ENCODE results near the gene PPM1A.

The PPM1A gene

GRCh38 chr14:60226298-60226697, 22.7 kb upstream of the PPM1A start:
- no peak for DNase-seq (ENCODE audit: low read depth)

DNA sequence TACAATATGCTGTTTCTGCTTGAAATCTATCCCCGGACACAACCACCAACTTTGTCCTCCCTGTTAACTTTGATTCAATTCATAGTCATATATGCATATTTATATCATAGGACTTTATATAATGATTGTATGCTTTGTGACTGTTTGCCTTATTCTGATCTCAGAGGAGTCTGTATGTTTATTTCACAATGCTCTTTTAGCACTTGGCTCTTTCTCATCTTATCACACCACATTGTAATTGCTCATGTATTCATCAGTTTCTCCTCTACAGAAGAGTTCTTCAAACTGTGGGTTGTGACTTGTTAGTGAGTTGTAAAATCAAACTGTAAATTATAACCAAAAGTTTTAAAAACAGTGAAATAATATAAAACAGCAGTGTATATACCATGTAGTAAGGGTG, 21.7 kb upstream of the PPM1A start:
- no peak for DNase-seq (ENCODE audit: low read depth)

DNA sequence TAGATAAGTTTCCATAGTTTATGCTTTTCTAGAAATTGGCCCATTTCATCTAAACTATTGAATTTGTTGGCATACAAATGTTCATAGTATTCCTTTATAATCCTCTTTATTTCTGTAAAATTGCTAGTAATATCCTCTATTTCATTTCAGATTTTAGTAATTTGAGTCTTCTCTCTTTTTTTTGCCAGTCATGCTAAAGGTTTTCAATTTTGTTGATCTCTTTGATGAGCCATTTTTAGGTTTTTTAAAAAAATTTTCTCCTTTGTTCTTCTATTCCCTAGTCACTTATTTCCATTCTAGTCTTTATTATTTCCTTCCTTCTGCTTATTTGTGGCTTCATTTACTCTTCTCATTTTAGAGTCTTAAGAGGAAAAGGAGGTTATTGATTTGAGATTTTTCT, 19.4 kb upstream of the PPM1A start:
- no peak for DNase-seq (ENCODE audit: low read depth)

DNA sequence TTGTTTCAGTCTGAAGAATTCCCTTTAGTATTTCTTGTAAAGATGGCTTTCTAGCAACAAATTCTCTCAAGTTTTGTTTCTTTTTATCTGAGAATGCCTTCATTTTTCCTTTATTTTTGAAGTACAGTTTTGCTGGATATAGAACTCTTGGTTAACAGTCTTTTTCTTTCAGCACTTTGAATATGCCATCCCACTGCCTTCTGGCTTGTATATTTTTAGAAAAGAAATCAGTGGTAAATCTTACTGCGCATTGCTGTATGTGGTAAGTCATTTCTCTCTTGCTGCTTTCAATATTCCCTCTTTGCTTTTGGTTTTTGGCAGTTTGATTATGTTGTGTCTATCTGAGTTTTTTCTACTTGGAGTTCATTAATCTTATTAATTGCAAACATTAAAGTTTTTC, 16.8 kb upstream of the PPM1A start:
- DNase-seq (ENCODE audit: low read depth) = no peak

GRCh38 chr14:60233251-60233650, 15.8 kb upstream of the PPM1A start:
- peak; percentile 13 for DNase-seq (ENCODE audit: low read depth)

- DNase-seq (ENCODE audit: low read depth) = no peak
Measured at GRCh38 chr14:60233891-60234290, 15.1 kb upstream of the PPM1A start.

DNA sequence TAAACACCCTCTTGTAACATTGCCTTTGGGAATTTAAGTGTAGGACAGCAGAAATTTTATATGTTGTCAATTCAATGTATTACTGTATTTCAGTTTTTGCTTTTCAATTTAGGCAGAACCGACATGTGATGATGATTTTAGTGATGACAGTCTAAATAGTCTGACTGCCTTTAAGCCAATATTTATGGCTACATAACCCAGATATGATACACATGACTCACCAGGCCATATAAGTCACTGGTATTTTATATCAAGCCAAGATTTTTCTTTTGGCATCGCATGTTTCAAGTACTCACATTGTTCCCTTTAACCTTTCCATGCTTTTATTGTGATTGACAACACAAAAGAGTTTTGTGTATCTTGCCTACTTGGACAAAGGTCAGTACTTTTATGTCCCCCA, 13.6 kb upstream of the PPM1A start:
- DNase-seq (ENCODE audit: low read depth) = no peak

DNA sequence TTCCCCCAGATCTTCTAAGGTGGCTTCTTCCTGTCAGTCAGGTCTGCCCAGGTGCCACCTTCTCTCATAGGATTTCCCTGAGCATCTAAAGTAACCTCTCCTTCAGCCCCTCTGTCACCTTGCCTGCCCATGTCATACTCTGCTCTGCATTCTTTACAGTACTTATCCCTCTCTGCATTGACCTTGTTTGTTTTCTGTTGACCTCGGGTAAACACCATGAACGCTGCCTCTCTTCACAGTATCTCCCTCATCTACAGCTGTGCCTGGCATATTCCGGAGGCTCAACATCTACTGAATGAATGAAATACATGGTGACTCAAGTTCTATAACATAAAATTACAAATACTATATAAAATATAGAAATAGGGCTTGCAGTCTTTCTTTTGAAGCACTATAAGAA, 10.1 kb upstream of the PPM1A start:
- DNase-seq (ENCODE audit: low read depth) = no peak

DNA sequence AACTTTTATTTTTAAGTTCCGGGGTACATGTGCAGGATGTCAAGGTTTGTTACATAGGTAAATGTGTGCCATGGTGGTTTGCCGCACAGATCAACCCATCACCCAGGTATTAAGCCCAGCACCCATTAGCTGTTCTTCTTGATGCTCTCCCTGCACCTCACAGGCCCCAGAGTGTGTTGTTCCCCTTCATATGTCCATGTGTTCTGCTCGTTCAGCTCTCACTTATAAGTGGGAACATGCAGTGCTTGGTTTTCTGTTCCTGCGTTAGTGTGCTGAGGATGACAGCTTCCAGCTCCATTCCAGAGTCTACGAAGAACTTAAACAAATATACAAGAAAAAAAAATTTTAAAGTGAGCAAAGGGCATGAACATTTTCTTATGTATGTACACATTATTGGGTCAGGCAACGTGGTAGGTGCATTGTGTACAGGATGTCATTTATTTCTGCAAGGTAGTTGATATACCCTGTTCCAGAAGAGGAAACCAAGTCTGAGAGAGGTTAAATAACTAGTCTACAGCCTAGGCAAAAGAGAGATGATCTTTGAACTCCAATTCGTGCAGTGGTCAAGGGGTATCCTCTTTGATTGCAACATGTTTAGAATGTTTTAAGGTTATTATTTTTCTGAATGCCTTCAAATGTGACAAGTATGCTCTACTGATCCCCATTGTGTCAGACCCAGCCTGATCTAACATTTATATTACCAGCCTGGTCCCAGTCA, 8.7 kb upstream of the PPM1A start:
- no peak for DNase-seq (ENCODE audit: low read depth)

DNA sequence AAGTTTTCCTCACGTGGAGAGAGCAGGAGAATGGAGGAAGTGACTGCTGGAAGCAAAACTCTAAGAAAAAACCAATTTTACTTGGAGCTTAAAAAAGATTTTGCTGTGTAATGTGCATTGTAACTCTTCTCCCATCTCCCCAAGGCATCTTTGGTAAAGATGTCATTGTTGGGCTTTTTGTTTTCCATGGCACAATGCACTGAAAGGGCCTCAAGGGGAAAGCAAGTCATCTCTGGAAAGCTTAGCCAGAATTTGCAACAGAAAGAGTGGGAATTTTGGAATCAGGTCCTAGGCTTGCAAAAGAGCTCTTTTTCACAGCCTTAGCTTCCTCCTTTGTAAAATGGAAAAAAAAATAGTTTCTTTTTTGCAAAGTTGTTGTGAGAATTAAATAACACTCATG, 7.9 kb upstream of the PPM1A start:
- DNase-seq (ENCODE audit: low read depth) = no peak

DNA sequence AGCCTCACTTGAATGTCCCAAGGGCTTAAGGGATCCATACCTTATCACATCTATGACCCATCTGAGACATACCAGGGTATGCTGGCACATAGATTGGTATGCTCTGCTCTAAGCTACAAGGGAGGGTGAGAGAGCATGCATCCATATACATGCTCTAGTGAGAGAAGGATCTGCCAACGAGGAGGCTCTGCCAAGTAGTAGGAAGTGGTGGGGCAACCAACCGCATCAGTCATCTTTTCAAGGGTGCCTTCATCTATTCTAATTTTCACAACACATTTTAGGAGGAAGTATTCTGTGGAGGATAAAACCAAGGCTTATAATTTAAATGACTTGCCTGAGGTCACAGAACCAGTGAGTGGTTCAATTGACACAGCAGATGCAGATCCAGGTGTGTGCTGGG, 6.6 kb upstream of the PPM1A start:
- DNase-seq (ENCODE audit: low read depth) = no peak

DNA sequence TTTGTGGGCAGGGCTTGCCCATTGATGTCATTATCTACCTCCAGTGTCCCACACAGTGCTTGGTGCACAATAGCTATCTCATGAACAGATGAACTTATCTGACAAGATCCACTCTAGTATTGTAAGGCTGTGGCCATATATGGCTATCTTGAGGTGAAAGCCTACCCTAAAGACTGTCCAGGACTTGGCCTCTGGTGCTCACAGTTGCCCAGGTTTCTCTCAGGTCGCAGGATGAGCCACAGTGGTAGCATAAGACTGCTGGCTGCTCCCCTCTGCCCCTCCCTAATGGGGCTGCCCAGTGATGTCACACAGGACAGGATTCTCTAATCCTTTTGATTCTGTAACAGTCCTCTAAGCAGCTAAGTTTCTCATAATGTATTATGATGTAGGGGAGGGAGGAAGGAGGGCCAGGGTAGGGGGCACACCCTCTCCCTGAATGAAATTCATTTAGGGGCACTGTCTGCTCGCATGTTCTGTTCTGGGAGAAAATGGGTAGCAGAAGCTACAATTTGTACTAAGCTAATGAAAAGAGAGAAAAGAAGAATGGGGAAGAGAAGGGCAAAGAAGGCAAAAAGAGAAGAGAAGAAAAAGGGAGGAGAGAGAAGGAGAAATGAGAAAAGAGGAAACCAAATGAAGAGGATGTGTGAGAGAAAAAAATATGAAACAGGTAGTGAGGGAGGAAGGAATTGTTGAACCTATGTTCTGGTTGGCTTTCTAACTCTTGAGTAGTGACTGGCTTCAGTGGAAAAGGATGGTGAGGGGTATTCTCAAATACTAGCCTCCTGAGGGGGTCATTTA, 3.4 kb upstream of the PPM1A start:
- DNase-seq (ENCODE audit: low read depth) = no peak

DNA sequence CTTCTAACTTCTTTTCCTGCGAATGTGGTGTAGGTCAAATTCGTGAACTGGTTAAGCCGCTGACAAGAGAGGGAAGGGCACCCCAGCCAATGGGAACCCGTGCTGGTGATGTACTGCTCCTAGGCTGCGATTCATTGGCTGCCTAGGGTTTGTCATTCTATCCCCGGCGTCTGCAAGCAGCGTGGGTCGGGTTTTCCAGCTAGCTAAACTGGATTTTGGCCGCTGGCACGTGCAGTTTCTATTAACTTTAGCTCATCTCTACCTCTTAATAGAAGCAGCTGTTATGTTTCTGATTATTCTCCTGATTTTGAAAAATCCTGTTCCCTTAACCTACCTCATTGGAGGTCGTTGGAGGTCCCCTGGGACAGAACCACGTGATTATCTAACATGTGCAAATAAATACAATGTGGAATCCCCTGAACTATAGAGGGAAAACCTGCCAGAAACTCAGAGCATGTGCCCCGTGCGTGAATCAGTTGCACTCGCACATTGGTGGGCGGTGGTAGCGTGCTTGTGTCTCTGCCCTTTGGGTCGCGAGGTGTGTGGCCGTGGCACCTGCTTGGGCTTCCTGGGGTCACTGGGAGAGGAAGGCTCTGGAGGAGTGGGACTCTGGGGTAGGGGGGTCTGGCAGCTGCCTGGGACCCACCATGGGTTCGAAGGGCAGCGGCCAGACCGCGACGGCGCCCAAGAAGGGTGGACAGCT, 876 bp upstream of the PPM1A start:
- DNase-seq (ENCODE audit: low read depth) = peak; percentile 92

DNA sequence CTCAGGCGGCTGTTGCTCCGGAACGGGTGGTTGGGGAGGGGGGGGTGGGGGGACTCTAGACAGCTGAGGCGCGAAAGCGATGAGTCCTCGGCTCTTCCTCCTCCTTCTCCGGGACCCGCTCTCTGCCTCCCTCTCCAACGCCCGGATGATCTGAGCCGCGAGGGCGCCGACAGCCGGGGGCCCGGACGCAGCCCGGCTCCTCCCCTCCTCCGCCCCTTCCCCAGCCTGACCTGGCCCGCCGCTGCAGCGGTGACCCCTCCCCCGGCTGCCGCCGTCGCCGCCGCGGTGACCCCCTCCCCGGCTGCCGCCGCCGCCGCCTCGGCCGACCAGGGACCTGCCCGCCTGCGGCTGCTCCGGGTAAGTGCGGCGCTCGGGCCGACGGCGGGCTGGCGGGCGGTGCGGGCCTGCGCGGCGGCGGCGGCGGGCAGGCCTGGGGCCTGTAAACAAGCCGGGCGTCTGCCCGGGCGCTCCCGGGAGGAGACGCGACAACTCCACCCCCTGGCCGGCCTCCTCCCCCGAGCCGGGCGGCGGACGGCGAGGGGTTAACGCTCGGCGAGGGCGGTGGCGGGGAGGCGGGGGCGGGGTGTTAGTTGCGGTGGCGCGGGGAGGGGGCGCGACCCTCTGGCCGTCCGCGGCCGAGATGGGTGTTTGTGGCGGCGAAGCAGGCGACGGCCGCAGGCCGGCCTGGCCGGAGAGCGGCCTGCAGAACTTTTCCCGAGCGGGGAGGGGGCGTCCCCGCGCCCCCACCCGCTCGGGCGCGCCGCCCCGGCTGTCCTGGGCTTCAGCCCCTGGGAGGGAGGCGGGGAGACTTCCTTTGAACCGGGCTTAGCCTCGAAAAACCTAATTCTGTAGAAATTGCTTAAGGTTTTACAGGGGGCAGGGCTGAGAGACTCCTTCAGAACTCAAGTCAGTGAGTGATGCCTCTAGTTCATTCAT, 568 bp downstream of the PPM1A start:
- peak; percentile 70 for DNase-seq (ENCODE audit: low read depth)

DNA sequence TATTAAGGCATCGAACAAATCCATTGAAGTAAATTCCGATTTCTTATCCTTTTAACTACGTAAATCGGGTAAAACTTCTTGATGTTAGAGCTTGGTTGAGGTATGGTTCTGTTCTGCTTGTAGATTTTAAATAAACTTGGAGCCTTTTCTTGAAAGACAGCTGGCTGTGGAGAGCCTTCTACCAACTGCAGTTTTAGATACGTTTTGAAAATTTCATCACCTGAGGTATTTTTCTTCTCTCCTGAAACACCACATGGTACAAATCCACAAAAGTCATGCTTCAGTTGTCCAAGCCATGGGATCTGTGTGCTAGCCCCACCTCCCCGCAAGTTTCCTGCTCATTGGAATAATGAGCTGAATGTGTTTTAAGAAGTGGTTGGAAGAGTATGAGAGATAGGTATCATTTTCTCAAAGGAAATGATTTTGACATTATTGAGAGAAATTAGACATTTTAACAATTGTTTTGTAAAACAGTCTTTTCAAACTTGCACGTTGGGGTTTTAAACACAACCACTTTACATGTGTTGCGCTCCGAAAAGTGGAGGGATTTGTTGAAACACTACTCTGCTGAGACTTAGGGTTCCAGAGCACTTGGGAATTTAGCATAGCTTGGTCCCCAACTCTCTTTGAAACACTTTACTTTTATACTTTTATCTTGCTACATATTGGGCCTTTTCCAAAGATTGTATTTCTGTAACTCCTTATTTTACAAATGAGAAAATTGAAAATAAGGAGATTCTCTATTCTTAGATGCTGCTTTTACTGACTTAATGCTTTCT, 1.4 kb downstream of the PPM1A start:
- DNase-seq (ENCODE audit: low read depth) = peak; percentile 45

DNA sequence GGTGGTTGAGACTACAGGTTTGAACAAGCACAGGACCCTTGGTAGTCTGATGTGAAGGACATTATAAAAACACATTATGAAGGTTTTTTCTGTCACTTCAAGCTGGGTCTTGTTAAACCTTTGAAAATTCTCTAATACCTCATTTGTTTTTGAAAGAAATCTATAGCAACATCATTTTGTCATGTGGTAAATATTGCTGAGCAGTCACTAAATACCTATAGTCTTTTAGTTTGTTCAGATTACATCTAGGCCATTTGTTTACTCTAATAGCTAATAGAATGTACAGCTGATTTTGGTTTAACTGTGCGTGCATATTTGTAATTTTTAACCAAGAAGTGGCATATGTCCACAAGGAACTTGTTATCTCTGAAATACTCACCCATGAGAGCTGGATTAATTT, 2.9 kb downstream of the PPM1A start:
- no peak for DNase-seq (ENCODE audit: low read depth)

GRCh38 chr14:60252630-60253029, 3.6 kb downstream of the PPM1A start:
- DNase-seq (ENCODE audit: low read depth) = no peak

GRCh38 chr14:60253649-60254048, 4.6 kb downstream of the PPM1A start:
- no peak for DNase-seq (ENCODE audit: low read depth)

DNA sequence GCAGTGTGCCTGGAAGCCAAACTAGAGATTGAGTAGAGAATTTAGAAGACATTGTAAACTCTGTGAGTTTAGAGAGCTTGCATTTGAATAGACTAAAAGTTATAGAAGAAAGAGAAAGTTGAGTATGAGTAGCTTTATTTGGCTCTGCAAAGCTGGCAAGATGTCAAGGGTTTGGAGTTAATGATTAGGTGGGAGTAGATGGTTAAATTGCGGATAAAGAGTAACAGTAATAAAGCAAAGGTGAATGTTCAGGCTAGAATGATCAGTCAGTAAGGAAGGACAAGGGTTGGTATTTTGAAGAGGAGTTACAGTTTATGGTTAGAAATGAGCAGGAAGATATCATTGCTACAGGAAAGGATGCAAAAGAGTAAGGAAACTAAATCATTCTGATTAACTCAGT, 5.2 kb downstream of the PPM1A start:
- no peak for DNase-seq (ENCODE audit: low read depth)

- DNase-seq (ENCODE audit: low read depth) = no peak
Measured at GRCh38 chr14:60257865-60258264, 8.8 kb downstream of the PPM1A start.

- DNase-seq (ENCODE audit: low read depth) = no peak
Measured at GRCh38 chr14:60265163-60265562, 16.1 kb downstream of the PPM1A start.

Data from ELR (cell line).